ENCODE measurements around the gene TLNRD1. TPM values are rescaled to one million over a fixed set of nuclear protein-coding genes. Genes with fewer than 3 reads are reported as not detected.

Gene TLNRD1
- total RNA-seq, 4 donors from 2014 or later: 1.9 to 8.1 (median 3.3) TPM

GRCh38 chr15:81003097-81003350 is 2.3 kb downstream of the TLNRD1 start:
- Histone ChIP-seq H3K27me3 (peaks cover 8 to 31% (median 12%) of the 10 kb centered on the region in 3 donors), H3K4me1 (peaks cover 0 to 16% of the 10 kb centered on the region in 2 donors), H3K9me3 (no peaks in the 10 kb centered on the region), H3K4me3 (peak overlapping the region; percentile 61 to 93 (median 74)), H3K27ac (peak overlapping the region in 1 of 4 donors; percentile 2), H3K36me3 (no peaks in the 10 kb centered on the region)
- TF ChIP-seq CTCF (IDR thresholded peaks at IDR 0.05 in 4 of 5, conservative IDR thresholded peaks at IDR 0.05 in 1 of 5): no peak
- TF ChIP-seq POLR2A (IDR thresholded peaks at IDR 0.05): no peak
- intact Hi-C loops (cut with DNase I; ENCODE audit: low total_unique reads): loop anchor here (5.0 kb wide), 1 partner anchor 1044 kb away; the partner anchor contains the start of gene MEX3B
- ATAC-seq (no peak), DNase-seq (no peak)
- in situ Hi-C loops (cut with MboI; ENCODE audit: low sequenced_read_pairs in 4 of 4): no loop called here

GRCh38 chr15:81006124-81006523 is 5.4 kb downstream of the TLNRD1 start:
- in situ Hi-C loops (cut with MboI; ENCODE audit: low sequenced_read_pairs in 4 of 4) (no loop called here), intact Hi-C loops (cut with DNase I; ENCODE audit: low total_unique reads) (no loop called here)
- Histone ChIP-seq H3K4me1 (peaks cover 0 to 16% of the 10 kb centered on the region in 2 donors), H3K27ac (peak overlapping the region in 1 of 4 donors; percentile 30), H3K36me3 (no peaks in the 10 kb centered on the region), H3K9me3 (no peaks in the 10 kb centered on the region), H3K4me3 (no peak overlapping the region), H3K27me3 (peaks cover 3 to 17% (median 8%) of the 10 kb centered on the region in 3 donors)
- TF ChIP-seq POLR2A (IDR thresholded peaks at IDR 0.05): no peak
- no peak for TF ChIP-seq CTCF (IDR thresholded peaks at IDR 0.05 in 4 of 5, conservative IDR thresholded peaks at IDR 0.05 in 1 of 5)
- ATAC-seq (no peak), DNase-seq (no peak)

GRCh38 chr15:81007428-81008064 is 6.8 kb downstream of the TLNRD1 start:
- H3K4me1 ChIP-seq: peaks cover 0 to 16% of the 10 kb centered on the region in 2 donors
- peaks cover 0 to 15% (median 3%) of the 10 kb centered on the region in 3 donors for H3K27me3 ChIP-seq
- no peaks in the 10 kb centered on the region for H3K9me3 ChIP-seq
- intact Hi-C loops (cut with DNase I; ENCODE audit: low total_unique reads): no loop called here
- H3K4me3 ChIP-seq: no peak overlapping the region
- no peak overlapping the region for H3K27ac ChIP-seq
- TF ChIP-seq CTCF (IDR thresholded peaks at IDR 0.05 in 4 of 5, conservative IDR thresholded peaks at IDR 0.05 in 1 of 5) (no peak), POLR2A (IDR thresholded peaks at IDR 0.05) (no peak)
- DNase-seq: no peak
- ATAC-seq: no peak
- in situ Hi-C loops (cut with MboI; ENCODE audit: low sequenced_read_pairs in 4 of 4): no loop called here
- no peaks in the 10 kb centered on the region for H3K36me3 ChIP-seq

GRCh38 chr15:81008312-81008711 is 7.6 kb downstream of the TLNRD1 start:
- in situ Hi-C loops (cut with MboI; ENCODE audit: low sequenced_read_pairs in 4 of 4): no loop called here
- intact Hi-C loops (cut with DNase I; ENCODE audit: low total_unique reads): no loop called here
- H3K27ac ChIP-seq: no peak overlapping the region
- H3K4me1 ChIP-seq: peaks cover 0 to 16% of the 10 kb centered on the region in 2 donors
- H3K27me3 ChIP-seq: peaks cover 0 to 7% (median 3%) of the 10 kb centered on the region in 3 donors
- no peak for DNase-seq
- H3K36me3 ChIP-seq: no peaks in the 10 kb centered on the region
- no peak overlapping the region for H3K4me3 ChIP-seq
- TF ChIP-seq CTCF (IDR thresholded peaks at IDR 0.05 in 4 of 5, conservative IDR thresholded peaks at IDR 0.05 in 1 of 5): no peak
- no peak for TF ChIP-seq POLR2A (IDR thresholded peaks at IDR 0.05)
- ATAC-seq: no peak
- H3K9me3 ChIP-seq: no peaks in the 10 kb centered on the region

- TF ChIP-seq POLR2A (IDR thresholded peaks at IDR 0.05) (no peak), CTCF (IDR thresholded peaks at IDR 0.05 in 4 of 5, conservative IDR thresholded peaks at IDR 0.05 in 1 of 5) (no peak)
- DNase-seq (no peak), ATAC-seq (no peak)
- Histone ChIP-seq H3K27ac (no peak overlapping the region), H3K4me1 (peaks cover 0 to 8% of the 10 kb centered on the region in 2 donors), H3K36me3 (no peaks in the 10 kb centered on the region), H3K9me3 (no peaks in the 10 kb centered on the region), H3K4me3 (no peak overlapping the region), H3K27me3 (no peaks in the 10 kb centered on the region)
- intact Hi-C loops (cut with DNase I; ENCODE audit: low total_unique reads) (no loop called here), in situ Hi-C loops (cut with MboI; ENCODE audit: low sequenced_read_pairs in 4 of 4) (no loop called here)
Observed at GRCh38 chr15:81010086-81010485, 9.4 kb downstream of the TLNRD1 start.

Data from gastrocnemius medialis (tissue), 4 donors.